ENCODE measurements around the gene OOSP4B. TPM values are rescaled to one million over a fixed set of nuclear protein-coding genes. Genes with fewer than 3 reads are reported as not detected.
"Not testable (repeated sequence)": the region's sequence is repeated elsewhere in the genome, so short reads cannot be mapped to it uniquely, and the experiment has no call there.

Gene OOSP4B
- total and polyA plus RNA-seq, 7 donors, result not detected

DNA sequence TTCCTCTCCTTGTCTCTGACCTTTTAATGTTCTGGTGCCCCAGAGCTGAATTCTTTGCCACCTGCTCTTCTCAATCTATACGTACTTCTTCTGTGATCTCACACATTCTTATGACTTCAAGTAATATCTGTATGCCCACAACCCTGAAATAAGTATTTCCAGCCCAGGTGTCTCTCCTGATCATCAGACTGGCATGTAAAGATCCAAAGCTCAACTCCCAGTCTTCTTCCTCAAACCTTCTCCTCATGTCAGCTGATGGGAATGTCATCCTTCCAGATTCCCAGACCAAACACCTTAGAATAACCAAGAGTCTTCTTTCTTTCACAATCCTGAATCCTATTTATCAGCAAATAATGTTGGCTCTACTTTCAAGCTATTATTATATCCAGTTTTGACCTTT, 48.8 kb downstream of the OOSP4B start:
- H3K4me1 ChIP-seq, result no peaks in the 10 kb centered on the region
- no peaks in the 10 kb centered on the region for H3K9me3 ChIP-seq
- H3K27me3 ChIP-seq, result no peaks in the 10 kb centered on the region
- intact Hi-C loops (cut with DNase I), result no loop called here
- H3K4me3 ChIP-seq, result no peak overlapping the region
- H3K36me3 ChIP-seq, result no peaks in the 10 kb centered on the region
- TF ChIP-seq EP300 (IDR thresholded peaks at IDR 0.05), result no peak
- TF ChIP-seq POLR2A (IDR thresholded peaks at IDR 0.05), result no peak
- TF ChIP-seq CTCF (IDR thresholded peaks at IDR 0.05), result no peak
- no peak for TF ChIP-seq POLR2AphosphoS5 (IDR thresholded peaks at IDR 0.05)
- 85 to 87% methylated on average over 1 of the region's 1 CpG for WGBS, 2 donors
- no peak overlapping the region for H3K27ac ChIP-seq
- DNase-seq, result no peak

DNA sequence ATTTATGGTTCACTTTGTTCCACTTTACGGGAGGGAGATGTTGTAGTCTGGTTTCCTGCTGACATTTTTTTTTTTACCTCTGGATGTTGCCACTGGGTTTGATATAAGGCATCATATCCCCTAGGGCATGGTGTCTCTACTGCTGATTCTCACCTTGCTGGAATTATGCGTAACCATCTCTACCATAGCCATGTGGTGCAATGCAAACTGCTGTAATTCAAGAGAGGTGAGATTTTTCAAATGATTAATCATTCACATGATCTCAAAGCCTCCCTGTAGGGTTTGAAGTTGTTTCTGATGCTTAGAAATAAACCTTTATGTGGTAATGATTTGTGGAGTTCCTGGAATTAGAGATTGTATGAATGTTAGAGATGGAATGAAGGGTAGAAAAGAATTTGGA, 52.5 kb downstream of the OOSP4B start:
- WGBS, 2 donors, result 54 to 77% methylated on average over 2 of the region's 2 CpGs

GRCh38 chr11:60071644-60072043, 54.7 kb downstream of the OOSP4B start:
- H3K36me3 ChIP-seq; H3K27ac ChIP-seq; H3K27me3 ChIP-seq; H3K9me3 ChIP-seq; intact Hi-C loops (cut with DNase I); H3K4me1 ChIP-seq; H3K4me3 ChIP-seq; DNase-seq: not testable (repeated sequence)
- 81 to 85% methylated on average over 6 of the region's 6 CpGs for WGBS, 2 donors

More for the DNA sequence above, 52.5 kb downstream of the OOSP4B start:
- Histone ChIP-seq H3K9me3 (no peaks in the 10 kb centered on the region), H3K4me3 (no peak overlapping the region), H3K4me1 (no peaks in the 10 kb centered on the region), H3K36me3 (no peaks in the 10 kb centered on the region), H3K27me3 (no peaks in the 10 kb centered on the region), H3K27ac (no peak overlapping the region)
- intact Hi-C loops (cut with DNase I), result no loop called here
- DNase-seq, result no peak
- TF ChIP-seq POLR2A (IDR thresholded peaks at IDR 0.05) (no peak), EP300 (IDR thresholded peaks at IDR 0.05) (no peak), CTCF (IDR thresholded peaks at IDR 0.05) (no peak), POLR2AphosphoS5 (IDR thresholded peaks at IDR 0.05) (no peak)

GRCh38 chr11:60077216-60077817, 60.3 kb downstream of the OOSP4B start:
- Histone ChIP-seq H3K9me3 (peaks cover 0 to 2% (median 1%) of the 10 kb centered on the region in 4 donors), H3K36me3 (no peaks in the 10 kb centered on the region), H3K27me3 (no peaks in the 10 kb centered on the region), H3K4me1 (no peaks in the 10 kb centered on the region), H3K27ac (no peak overlapping the region), H3K4me3 (no peak overlapping the region)
- no peak for DNase-seq
- TF ChIP-seq POLR2AphosphoS5 (IDR thresholded peaks at IDR 0.05) (no peak), EP300 (IDR thresholded peaks at IDR 0.05) (no peak), POLR2A (IDR thresholded peaks at IDR 0.05) (no peak), CTCF (IDR thresholded peaks at IDR 0.05) (no peak)
- intact Hi-C loops (cut with DNase I), result no loop called here
- 86 to 90% methylated on average over 15 of the region's 15 CpGs for WGBS, 2 donors

GRCh38 chr11:60077981-60078380, 61.0 kb downstream of the OOSP4B start:
- H3K27ac ChIP-seq, result no peak overlapping the region
- DNase-seq, result no peak
- no peak for TF ChIP-seq CTCF (IDR thresholded peaks at IDR 0.05)
- TF ChIP-seq POLR2A (IDR thresholded peaks at IDR 0.05), result no peak
- no peak for TF ChIP-seq EP300 (IDR thresholded peaks at IDR 0.05)
- no peak for TF ChIP-seq POLR2AphosphoS5 (IDR thresholded peaks at IDR 0.05)
- no peaks in the 10 kb centered on the region for H3K36me3 ChIP-seq
- 94% methylated on average over 1 of the region's 1 CpG for WGBS, 2 donors
- no peak overlapping the region for H3K4me3 ChIP-seq
- no peaks in the 10 kb centered on the region for H3K4me1 ChIP-seq
- intact Hi-C loops (cut with DNase I), result no loop called here
- H3K27me3 ChIP-seq, result no peaks in the 10 kb centered on the region
- H3K9me3 ChIP-seq, result peaks cover 0 to 2% (median 1%) of the 10 kb centered on the region in 4 donors
